HUES64 (cell line): ENCODE measurements around the gene RO60.
"Not testable (repeated sequence)": the region's sequence is repeated elsewhere in the genome, so short reads cannot be mapped to it uniquely, and the experiment has no call there.

Experiments
- H3K27ac ChIP-seq: 2 replicates; pipeline ENCODE4 v1.7.0; 2013; ENCODE audit warnings: low read depth, low read length, inconsistent platforms
- H3K27me3 ChIP-seq: 2 replicates; pipeline ENCODE4 v1.6.1; 2013; ENCODE audit warnings: mild to moderate bottlenecking, low read length; ENCODE audit not compliant: insufficient read depth
- H3K36me3 ChIP-seq: 2 replicates; pipeline ENCODE4 v1.6.1; 2013; ENCODE audit warnings: mild to moderate bottlenecking, low read length; ENCODE audit not compliant: insufficient read depth
- H3K4me1 ChIP-seq: 2 replicates; pipeline ENCODE4 v1.6.1; 2013; ENCODE audit warnings: mild to moderate bottlenecking, low read length, moderate library complexity; ENCODE audit not compliant: insufficient read depth
- H3K4me3 ChIP-seq: 2 replicates; pipeline ENCODE4 v1.5.1; 2013; ENCODE audit warnings: mild to moderate bottlenecking, low read length, moderate library complexity
- H3K9ac ChIP-seq: 2 replicates; pipeline ENCODE4 v1.6.1; 2013; ENCODE audit warnings: mild to moderate bottlenecking, low read depth, low read length
- H3K9me3 ChIP-seq: 2 replicates; pipeline ENCODE4 v1.6.1; 2013; ENCODE audit warnings: low read depth, low read length; ENCODE audit not compliant: insufficient read depth
- WGBS: fragments of 150-250, 120-280 bp; methylation state at CpG from one replicate; pipeline ENCODE4 v1.1.7; 2013; ENCODE audit warnings: missing lambda C conversion rate; 5-methylcytosine and 5-hydroxymethylcytosine counted together

The RO60 gene

DNA sequence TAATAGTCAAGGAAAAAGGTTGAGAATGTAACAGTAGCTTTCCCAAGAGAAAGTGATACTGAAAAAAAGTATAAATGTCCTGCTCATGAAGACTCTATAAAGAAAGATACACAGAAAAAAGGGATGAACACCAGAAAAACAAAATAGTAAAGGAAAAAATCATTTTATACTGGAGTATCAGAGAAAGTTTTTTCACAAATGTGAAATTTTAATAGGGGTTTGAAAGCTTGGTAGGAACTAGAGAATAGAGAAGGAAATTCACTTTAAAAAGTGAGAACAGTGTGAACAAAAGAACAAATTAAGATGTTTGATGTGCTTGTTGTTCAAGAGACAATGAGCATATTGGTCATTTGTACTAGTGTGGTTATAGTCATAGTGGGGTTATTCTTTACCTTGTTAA is 25.8 kb upstream of the RO60 start:
- no peak overlapping the region for H3K9ac ChIP-seq
- no peak overlapping the region for H3K4me3 ChIP-seq
- no peaks in the 10 kb centered on the region for H3K27me3 ChIP-seq
- H3K9me3 ChIP-seq: no peaks in the 10 kb centered on the region
- peaks cover 8% of the 10 kb centered on the region for H3K36me3 ChIP-seq
- H3K4me1 ChIP-seq: no peaks in the 10 kb centered on the region
- no peak overlapping the region for H3K27ac ChIP-seq

DNA sequence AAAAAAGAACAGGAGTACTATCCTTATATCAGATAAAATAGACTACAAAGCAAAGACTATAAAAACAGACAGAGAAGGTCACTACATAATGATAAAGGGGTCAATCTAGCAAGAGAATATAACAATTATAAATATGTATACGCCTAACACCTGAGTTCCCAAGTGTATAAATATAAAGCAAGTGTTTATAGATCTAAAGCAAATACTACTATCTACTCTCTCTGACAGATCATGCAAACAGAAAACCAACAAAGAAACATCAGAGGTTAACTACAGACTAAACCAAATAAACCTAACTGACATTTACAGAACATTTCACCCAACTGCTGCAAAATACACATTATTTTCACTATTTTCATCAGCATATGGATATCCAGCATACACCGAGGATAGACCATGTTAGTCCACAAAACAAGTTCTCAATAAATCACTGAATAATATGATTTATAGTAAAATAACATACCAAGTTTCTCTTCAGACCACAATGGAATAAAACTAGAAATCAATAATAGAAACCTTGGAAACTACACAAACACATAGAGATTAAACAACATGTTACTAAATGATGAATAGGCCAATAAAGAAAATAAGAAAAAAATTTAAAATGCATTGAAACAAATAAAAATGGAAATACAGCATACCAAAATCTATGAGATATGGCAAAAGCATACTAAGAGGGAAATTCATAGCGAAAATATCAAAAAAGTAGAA is 22.9 kb upstream of the RO60 start:
- Histone ChIP-seq H3K36me3 (no peaks in the 10 kb centered on the region), H3K27me3 (no peaks in the 10 kb centered on the region), H3K9ac (no peak overlapping the region), H3K9me3 (no peaks in the 10 kb centered on the region), H3K27ac (no peak overlapping the region), H3K4me1 (peaks cover 6% of the 10 kb centered on the region; the same call in 1 of the 2 replicates), H3K4me3 (no peak overlapping the region)
- 96% methylated on average over 2 of the region's 3 CpGs for WGBS

DNA sequence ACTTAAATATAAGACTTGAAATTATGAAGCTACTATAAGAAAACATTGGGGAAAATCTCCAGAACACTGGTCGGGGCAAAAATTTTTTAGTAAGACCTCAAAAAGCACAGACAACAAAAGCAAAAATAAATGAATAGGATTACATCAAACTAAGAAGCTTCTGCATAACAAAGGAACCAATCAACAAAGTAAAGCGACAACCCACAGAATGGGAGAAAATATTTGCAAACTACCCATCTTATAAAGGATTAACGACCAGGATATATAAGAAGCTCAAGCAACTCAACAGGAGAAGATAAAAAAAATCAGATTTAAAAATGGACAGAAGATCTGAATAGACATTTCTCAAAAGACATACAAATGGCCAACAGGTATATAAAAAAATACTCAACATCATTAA is 19.4 kb upstream of the RO60 start:
- 78% methylated on average over 2 of the region's 3 CpGs for WGBS
- no peak overlapping the region for H3K27ac ChIP-seq
- no peaks in the 10 kb centered on the region for H3K9me3 ChIP-seq
- H3K4me1 ChIP-seq: peaks cover 6% of the 10 kb centered on the region; the same call in 1 of the 2 replicates
- peaks cover 17% of the 10 kb centered on the region for H3K36me3 ChIP-seq
- no peaks in the 10 kb centered on the region for H3K27me3 ChIP-seq
- H3K4me3 ChIP-seq: no peak overlapping the region
- H3K9ac ChIP-seq: no peak overlapping the region

- Histone ChIP-seq H3K9ac (no peak overlapping the region), H3K9me3 (no peaks in the 10 kb centered on the region), H3K27ac (no peak overlapping the region), H3K4me3 (no peak overlapping the region), H3K36me3 (peaks cover 45% of the 10 kb centered on the region), H3K4me1 (peaks cover 13% of the 10 kb centered on the region), H3K27me3 (no peaks in the 10 kb centered on the region)
- 100% methylated on average over 1 of the region's 1 CpG for WGBS
These were observed 16.4 kb upstream of the RO60 start for GRCh38 chr1:193042766-193043691.

DNA sequence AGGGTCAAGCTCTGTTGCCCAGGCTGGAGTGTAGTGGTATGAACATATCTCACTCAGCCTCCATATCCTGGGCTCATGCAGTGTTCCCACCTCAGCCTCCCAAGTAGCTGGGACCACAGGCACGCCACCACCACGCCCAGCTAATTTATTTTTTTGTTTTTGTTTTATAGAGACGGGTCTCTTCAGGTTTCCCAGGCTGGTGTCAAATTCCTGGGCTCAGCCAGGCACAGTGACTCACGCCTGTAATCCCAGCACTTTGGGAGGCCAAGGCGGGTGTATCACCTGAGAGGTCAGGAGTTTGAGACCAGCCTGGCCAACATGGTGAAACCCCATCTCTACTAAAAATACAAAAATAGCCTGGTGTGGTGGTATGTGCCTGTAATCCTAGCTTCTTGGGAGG is 10.5 kb upstream of the RO60 start:
- not testable (repeated sequence) for H3K4me3 ChIP-seq, H3K9me3 ChIP-seq, H3K9ac ChIP-seq, H3K27ac ChIP-seq, H3K27me3 ChIP-seq
- Histone ChIP-seq H3K36me3 (peaks cover 70% of the 10 kb centered on the region), H3K4me1 (peaks cover 13% of the 10 kb centered on the region)
- 89% methylated on average over 5 of the region's 5 CpGs for whole genome bisulfite sequencing

- no peaks in the 10 kb centered on the region for H3K9me3 ChIP-seq
- H3K27me3 ChIP-seq: no peaks in the 10 kb centered on the region
- no peak overlapping the region for H3K4me3 ChIP-seq
- H3K27ac ChIP-seq: no peak overlapping the region
- 89% methylated on average over 4 of the region's 4 CpGs for WGBS
- peaks cover 20% of the 10 kb centered on the region for H3K36me3 ChIP-seq
- H3K4me1 ChIP-seq: 0 out of 2 replicates have a peak, but pooled peaks cover 5% of the 10 kb centered on the region
- H3K9ac ChIP-seq: no peak overlapping the region
These were observed 5.2 kb upstream of the RO60 start for GRCh38 chr1:193054169-193054675.

DNA sequence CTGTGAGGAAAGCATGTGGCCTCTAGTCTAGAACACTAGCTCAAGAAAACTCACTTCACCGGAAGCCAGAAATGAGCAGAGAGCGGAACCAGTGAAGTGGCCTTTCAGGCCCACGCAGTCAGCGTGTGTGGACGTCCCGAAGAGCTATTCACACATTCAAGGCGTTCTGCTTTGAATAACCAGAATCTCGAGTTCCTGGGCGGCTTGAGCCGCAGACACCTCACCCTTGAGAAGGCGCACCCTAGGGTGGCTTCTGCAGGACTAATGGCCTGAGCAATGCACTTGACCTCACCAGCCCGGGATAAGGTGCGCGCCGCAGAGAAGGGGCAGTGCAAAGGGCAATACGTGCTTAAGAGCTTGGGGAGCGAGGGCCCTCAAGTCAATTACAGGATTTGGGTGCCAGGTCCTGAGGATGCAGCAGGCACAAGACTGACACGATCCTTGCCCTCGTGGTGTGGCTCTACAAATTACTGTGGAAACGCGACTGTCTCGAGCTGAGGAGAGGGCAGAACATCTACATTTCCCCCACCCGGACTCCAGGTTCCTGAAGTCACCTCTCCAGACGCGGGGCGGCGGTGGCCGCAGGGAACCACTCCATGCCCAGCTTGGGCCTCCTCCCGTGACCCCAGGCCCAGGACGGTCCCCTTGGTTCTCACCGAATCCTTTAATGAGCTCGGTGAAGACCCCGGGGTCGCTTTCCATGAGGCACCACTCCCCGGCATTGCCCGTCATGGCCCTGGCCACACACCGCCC is 707 bp upstream of the RO60 start:
- H3K9me3 ChIP-seq: no peaks in the 10 kb centered on the region
- peaks cover 15% of the 10 kb centered on the region for H3K4me1 ChIP-seq
- peak overlapping the region; percentile 71 for H3K4me3 ChIP-seq
- peak overlapping the region; percentile 87 for H3K9ac ChIP-seq
- WGBS: 2% methylated on average over 37 of the region's 37 CpGs
- peak overlapping the region; percentile 97 for H3K27ac ChIP-seq
- no peaks in the 10 kb centered on the region for H3K27me3 ChIP-seq
- H3K36me3 ChIP-seq: peaks cover 3% of the 10 kb centered on the region; the same call in 1 of the 2 replicates

DNA sequence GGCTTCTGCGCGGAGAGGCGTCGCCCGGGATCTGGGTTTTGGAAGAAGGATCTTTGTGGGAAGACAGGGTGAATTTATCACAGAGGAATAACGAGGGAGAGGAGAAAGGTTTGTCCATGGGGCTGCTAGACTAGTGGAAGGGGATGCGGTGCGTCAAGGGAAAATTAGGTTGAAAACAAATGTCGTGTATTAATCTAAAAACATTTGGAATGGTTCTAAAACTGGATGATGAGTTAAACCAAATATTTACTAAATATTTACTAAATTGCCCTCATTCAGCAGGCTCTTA is 647 bp downstream of the RO60 start:
- under 1% methylated on average over 9 of the region's 9 CpGs for WGBS

DNA sequence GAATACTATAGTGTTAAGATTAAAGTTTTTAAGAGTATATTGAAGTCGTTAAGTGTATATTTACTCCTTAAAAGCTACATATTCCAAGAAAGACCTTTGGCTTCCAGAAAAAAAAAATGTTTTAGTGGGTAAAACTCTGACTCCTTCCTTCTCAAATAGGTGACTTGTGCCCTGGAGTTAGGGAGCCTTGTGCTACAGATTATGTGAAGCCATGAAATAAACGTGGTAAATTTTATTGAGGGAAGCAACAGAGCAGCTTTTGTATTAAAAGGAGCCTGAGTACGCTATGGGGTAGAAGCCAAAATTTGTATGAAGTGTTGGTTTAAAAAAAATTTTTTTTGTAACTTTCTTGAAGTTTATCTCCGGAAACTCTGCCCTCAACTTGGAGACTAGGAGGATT is 994 bp downstream of the RO60 start:
- 15% methylated on average over 3 of the region's 4 CpGs for WGBS
- H3K4me3 ChIP-seq: peak overlapping the region; percentile 71
- no peaks in the 10 kb centered on the region for H3K27me3 ChIP-seq
- H3K4me1 ChIP-seq: peaks cover 15% of the 10 kb centered on the region
- H3K27ac ChIP-seq: peak overlapping the region; percentile 16; the same call in 1 of the 2 replicates
- no peaks in the 10 kb centered on the region for H3K9me3 ChIP-seq
- peak overlapping the region; percentile 87 for H3K9ac ChIP-seq
- peaks cover 3% of the 10 kb centered on the region; the same call in 1 of the 2 replicates for H3K36me3 ChIP-seq

More for the DNA sequence above, 647 bp downstream of the RO60 start:
- Histone ChIP-seq H3K9me3 (no peaks in the 10 kb centered on the region), H3K36me3 (peaks cover 3% of the 10 kb centered on the region; the same call in 1 of the 2 replicates), H3K27me3 (no peaks in the 10 kb centered on the region), H3K4me3 (peak overlapping the region; percentile 71), H3K27ac (peak overlapping the region; percentile 97), H3K4me1 (peaks cover 15% of the 10 kb centered on the region), H3K9ac (peak overlapping the region; percentile 87)

DNA sequence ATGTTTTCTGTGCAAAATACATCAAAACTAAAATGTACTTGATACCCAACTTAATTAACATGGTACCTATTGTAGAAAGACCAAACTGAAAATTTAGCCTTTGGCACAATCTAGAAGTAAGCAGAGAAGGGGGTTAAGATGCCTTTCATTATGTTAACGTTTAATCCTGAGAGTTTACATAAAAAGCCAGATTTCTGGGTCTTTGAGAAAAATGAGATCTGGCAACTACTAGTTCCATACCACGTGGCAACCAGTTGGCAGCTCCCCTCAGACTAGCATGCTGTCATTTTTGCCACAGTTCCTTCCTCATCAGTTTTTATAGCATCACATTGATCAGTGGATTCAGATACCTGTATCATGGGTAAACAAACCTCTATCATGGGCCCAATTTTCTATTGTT is 1.5 kb downstream of the RO60 start:
- Histone ChIP-seq H3K9me3 (no peaks in the 10 kb centered on the region), H3K9ac (peak overlapping the region; percentile 87), H3K27me3 (no peaks in the 10 kb centered on the region), H3K4me3 (peak overlapping the region; percentile 71), H3K27ac (no peak overlapping the region), H3K4me1 (peaks cover 15% of the 10 kb centered on the region), H3K36me3 (peaks cover 3% of the 10 kb centered on the region; the same call in 1 of the 2 replicates)
- WGBS: 26% methylated on average over 2 of the region's 2 CpGs
